Natural killer cell treated with Interleukin-12 subunit alpha and Interleukin-12 subunit beta and Interleukin-15 and Interleukin-18, amount 100 ng/mL, for 72 hours (primary cell): ENCODE results near the gene EMX1. TPM values are rescaled to one million over a fixed set of nuclear protein-coding genes. Genes with fewer than 3 reads are reported as not detected.
"Not testable (repeated sequence)": the region's sequence is repeated elsewhere in the genome, so short reads cannot be mapped to it uniquely, and the experiment has no call there.

Experiments
- ATAC-seq, 2 donors: fragments of 150-1000 bp; cut with Tn5 transposase in 1 of 2; sonication (Bioruptor Pico), chemical (Tn5 transposase) in 1 of 2; 2 replicates each; pipeline ENCODE4 v1.10.0; 2021
- DNase-seq: peaks from one replicate; pipeline ENCODE4 v3.0.0; 2022; ENCODE audit warnings: low spot score
- H3K27ac Mint-ChIP-seq, 2 donors: 1 replicate in 1 of 2; 2 replicates in 1 of 2; pipeline ENCODE4 v1.8.0; 2022; ENCODE audit warnings: mixed read lengths in 2 of 2, mild to moderate bottlenecking in 1 of 2, moderate library complexity in 1 of 2
- H3K27me3 Mint-ChIP-seq, 2 donors: 1 replicate in 1 of 2; 2 replicates in 1 of 2; pipeline ENCODE4 v1.8.0; 2022; ENCODE audit warnings: mixed read lengths in 2 of 2
- H3K36me3 Mint-ChIP-seq: one replicate; pipeline ENCODE4 v1.8.0; 2022; ENCODE audit warnings: mixed read lengths
- H3K4me1 Mint-ChIP-seq, 2 donors: 1 replicate in 1 of 2; 2 replicates in 1 of 2; pipeline ENCODE4 v1.8.0; 2022; ENCODE audit warnings: low read depth in 2 of 2, mixed read lengths in 2 of 2, mild to moderate bottlenecking in 1 of 2
- H3K4me3 Mint-ChIP-seq: one replicate; pipeline ENCODE4 v1.8.0; 2022; ENCODE audit warnings: mixed read lengths
- H3K9me3 Mint-ChIP-seq: 2 replicates; pipeline ENCODE4 v1.8.0; 2022; ENCODE audit warnings: mixed read lengths
- total RNA-seq, 2 donors: library from RNA; stranded (reverse); gene quantifications; one replicate each; pipeline ENCODE4 v1.2.3, GENCODE V29; 2022

Gene EMX1
- total RNA-seq, 2 donors from 2014 or later: not detected

- Mint-ChIP-seq H3K27me3 (peaks cover 28 to 34% of the 10 kb centered on the region in 2 donors), H3K27ac (no peak overlapping the region), H3K36me3 (no peaks in the 10 kb centered on the region), H3K9me3 (no peaks in the 10 kb centered on the region), H3K4me1 (peaks cover 0 to 3% of the 10 kb centered on the region in 2 donors), H3K4me3 (no peak overlapping the region)
- peak; percentile 56 to 59 for ATAC-seq
- no peak for DNase-seq
Measured at GRCh38 chr2:72893594-72894319, 23.6 kb upstream of the EMX1 start.

GRCh38 chr2:72894514-72894913 lies 22.8 kb upstream of the EMX1 start:
- Mint-ChIP-seq H3K4me3 (no peak overlapping the region), H3K4me1 (peaks cover 0 to 3% of the 10 kb centered on the region in 2 donors), H3K27ac (no peak overlapping the region), H3K36me3 (no peaks in the 10 kb centered on the region), H3K9me3 (no peaks in the 10 kb centered on the region), H3K27me3 (peaks cover 34 to 35% of the 10 kb centered on the region in 2 donors)
- ATAC-seq (no peak), DNase-seq (no peak)

- Mint-ChIP-seq H3K4me3 (no peak overlapping the region), H3K36me3 (no peaks in the 10 kb centered on the region), H3K27me3 (peaks cover 30 to 37% of the 10 kb centered on the region in 2 donors), H3K9me3 (no peaks in the 10 kb centered on the region), H3K27ac (no peak overlapping the region), H3K4me1 (peaks cover 0 to 3% of the 10 kb centered on the region in 2 donors)
- no peak for DNase-seq
- ATAC-seq: no peak
Measured at GRCh38 chr2:72895154-72895553, 22.2 kb upstream of the EMX1 start.

GRCh38 chr2:72895759-72896281 lies 21.5 kb upstream of the EMX1 start:
- Mint-ChIP-seq H3K36me3 (no peaks in the 10 kb centered on the region), H3K4me3 (no peak overlapping the region), H3K9me3 (no peaks in the 10 kb centered on the region), H3K27me3 (peaks cover 34 to 40% of the 10 kb centered on the region in 2 donors), H3K27ac (no peak overlapping the region), H3K4me1 (peaks cover 0 to 3% of the 10 kb centered on the region in 2 donors)
- ATAC-seq: no peak
- no peak for DNase-seq

GRCh38 chr2:72896446-72896845 lies 20.9 kb upstream of the EMX1 start:
- peaks cover 37 to 46% of the 10 kb centered on the region in 2 donors for H3K27me3 Mint-ChIP-seq
- H3K4me3 Mint-ChIP-seq: no peak overlapping the region
- DNase-seq (no peak), ATAC-seq (no peak)
- H3K27ac Mint-ChIP-seq: no peak overlapping the region
- H3K36me3 Mint-ChIP-seq: no peaks in the 10 kb centered on the region
- H3K9me3 Mint-ChIP-seq: no peaks in the 10 kb centered on the region
- H3K4me1 Mint-ChIP-seq: peaks cover 0 to 3% of the 10 kb centered on the region in 2 donors

- Mint-ChIP-seq H3K4me1 (peaks cover 0 to 3% of the 10 kb centered on the region in 2 donors), H3K9me3 (no peaks in the 10 kb centered on the region), H3K36me3 (no peaks in the 10 kb centered on the region), H3K27me3 (peaks cover 44 to 53% of the 10 kb centered on the region in 2 donors), H3K4me3 (no peak overlapping the region), H3K27ac (no peak overlapping the region)
- DNase-seq (no peak), ATAC-seq (no peak)
Measured at GRCh38 chr2:72897785-72898584, 19.3 kb upstream of the EMX1 start.

- Mint-ChIP-seq H3K27ac (no peak overlapping the region), H3K9me3 (no peaks in the 10 kb centered on the region), H3K4me3 (no peak overlapping the region), H3K27me3 (peaks cover 47 to 59% of the 10 kb centered on the region in 2 donors), H3K4me1 (peaks cover 0 to 3% of the 10 kb centered on the region in 2 donors), H3K36me3 (no peaks in the 10 kb centered on the region)
- no peak for DNase-seq
- no peak for ATAC-seq
Measured at GRCh38 chr2:72898585-72898906, 18.8 kb upstream of the EMX1 start.

- no peaks in the 10 kb centered on the region for H3K9me3 Mint-ChIP-seq
- H3K4me3 Mint-ChIP-seq: no peak overlapping the region
- H3K27me3 Mint-ChIP-seq: peaks cover 49 to 73% of the 10 kb centered on the region in 2 donors
- DNase-seq: no peak
- peaks cover 0 to 2% of the 10 kb centered on the region in 2 donors for H3K4me1 Mint-ChIP-seq
- ATAC-seq: no peak
- no peak overlapping the region for H3K27ac Mint-ChIP-seq
- no peaks in the 10 kb centered on the region for H3K36me3 Mint-ChIP-seq
Measured at GRCh38 chr2:72900191-72900825, 17.0 kb upstream of the EMX1 start.

- Mint-ChIP-seq H3K4me3 (no peak overlapping the region), H3K4me1 (no peaks in the 10 kb centered on the region)
Measured at GRCh38 chr2:72901426-72901825, 15.9 kb upstream of the EMX1 start.

GRCh38 chr2:72907369-72907768 lies 9.9 kb upstream of the EMX1 start:
- H3K36me3 Mint-ChIP-seq, DNase-seq, H3K9me3 Mint-ChIP-seq, H3K27ac Mint-ChIP-seq, H3K4me1 Mint-ChIP-seq, ATAC-seq, H3K4me3 Mint-ChIP-seq: not testable (repeated sequence)
- H3K27me3 Mint-ChIP-seq: peaks cover 50 to 81% of the 10 kb centered on the region in 2 donors

More at GRCh38 chr2:72901426-72901825, 15.9 kb upstream of the EMX1 start:
- peaks cover 50 to 78% of the 10 kb centered on the region in 2 donors for H3K27me3 Mint-ChIP-seq
- H3K9me3 Mint-ChIP-seq: no peaks in the 10 kb centered on the region
- no peak for DNase-seq
- peak in 1 of 2 donors; percentile 12 for ATAC-seq
- H3K36me3 Mint-ChIP-seq: no peaks in the 10 kb centered on the region
- no peak overlapping the region for H3K27ac Mint-ChIP-seq

GRCh38 chr2:72908741-72909140 lies 8.6 kb upstream of the EMX1 start:
- ATAC-seq (no peak), DNase-seq (no peak)
- no peak overlapping the region for H3K4me3 Mint-ChIP-seq
- H3K9me3 Mint-ChIP-seq: no peaks in the 10 kb centered on the region
- peaks cover 51 to 79% of the 10 kb centered on the region in 2 donors for H3K27me3 Mint-ChIP-seq
- no peak overlapping the region for H3K27ac Mint-ChIP-seq
- H3K4me1 Mint-ChIP-seq: no peaks in the 10 kb centered on the region
- no peaks in the 10 kb centered on the region for H3K36me3 Mint-ChIP-seq

GRCh38 chr2:72911256-72911655 lies 6.1 kb upstream of the EMX1 start:
- DNase-seq (no peak), ATAC-seq (no peak)
- H3K27me3 Mint-ChIP-seq: peaks cover 52 to 67% of the 10 kb centered on the region in 2 donors
- H3K4me1 Mint-ChIP-seq: peaks cover 8 to 10% of the 10 kb centered on the region in 2 donors
- no peak overlapping the region for H3K4me3 Mint-ChIP-seq
- no peak overlapping the region for H3K27ac Mint-ChIP-seq
- H3K36me3 Mint-ChIP-seq: no peaks in the 10 kb centered on the region
- no peaks in the 10 kb centered on the region for H3K9me3 Mint-ChIP-seq

GRCh38 chr2:72913486-72914205 lies 3.7 kb upstream of the EMX1 start:
- DNase-seq: no peak
- peaks cover 46 to 51% of the 10 kb centered on the region in 2 donors for H3K27me3 Mint-ChIP-seq
- H3K9me3 Mint-ChIP-seq: no peaks in the 10 kb centered on the region
- H3K27ac Mint-ChIP-seq: no peak overlapping the region
- no peak overlapping the region for H3K4me3 Mint-ChIP-seq
- no peaks in the 10 kb centered on the region for H3K36me3 Mint-ChIP-seq
- no peak for ATAC-seq
- peaks cover 10 to 15% of the 10 kb centered on the region in 2 donors for H3K4me1 Mint-ChIP-seq
